ENCODE results near the gene ITGB6.
"Not testable (repeated sequence)": the region's sequence is repeated elsewhere in the genome, so short reads cannot be mapped to it uniquely, and the experiment has no call there.

The ITGB6 gene

GRCh38 chr2:160139991-160140390, 60.1 kb downstream of the ITGB6 start:
- DNase-seq (ENCODE audit: low read depth) = no peak

- no peak for DNase-seq (ENCODE audit: low read depth)
Measured at GRCh38 chr2:160139350-160139749, 60.7 kb downstream of the ITGB6 start.

- DNase-seq (ENCODE audit: low read depth) = no peak
Measured at GRCh38 chr2:160138406-160138805, 61.7 kb downstream of the ITGB6 start.

GRCh38 chr2:160137464-160137863, 62.6 kb downstream of the ITGB6 start:
- no peak for DNase-seq (ENCODE audit: low read depth)

GRCh38 chr2:160132761-160133160, 67.3 kb downstream of the ITGB6 start:
- no peak for DNase-seq (ENCODE audit: low read depth)

GRCh38 chr2:160126756-160127155, 73.3 kb downstream of the ITGB6 start:
- no peak for DNase-seq (ENCODE audit: low read depth)

GRCh38 chr2:160126315-160126714, 73.8 kb downstream of the ITGB6 start:
- DNase-seq (ENCODE audit: low read depth) = no peak

- no peak for DNase-seq (ENCODE audit: low read depth)
Measured at GRCh38 chr2:160125828-160126227, 74.2 kb downstream of the ITGB6 start.

- no peak for DNase-seq (ENCODE audit: low read depth)
Measured at GRCh38 chr2:160125366-160125765, 74.7 kb downstream of the ITGB6 start.

GRCh38 chr2:160124571-160124970, 75.5 kb downstream of the ITGB6 start:
- no peak for DNase-seq (ENCODE audit: low read depth)

GRCh38 chr2:160114721-160115120, 85.4 kb downstream of the ITGB6 start:
- not testable (repeated sequence) for DNase-seq (ENCODE audit: low read depth)

- no peak for DNase-seq (ENCODE audit: low read depth)
Measured at GRCh38 chr2:160114020-160114419, 86.1 kb downstream of the ITGB6 start.

GRCh38 chr2:160111951-160112798, 87.9 kb downstream of the ITGB6 start:
- no peak for DNase-seq (ENCODE audit: low read depth)

GRCh38 chr2:160110674-160111239, 89.3 kb downstream of the ITGB6 start:
- no peak for DNase-seq (ENCODE audit: low read depth)

- DNase-seq (ENCODE audit: low read depth) = peak; percentile 81
Measured at GRCh38 chr2:160109939-160110673, 90.0 kb downstream of the ITGB6 start.

GRCh38 chr2:160109243-160109642, 90.8 kb downstream of the ITGB6 start:
- no peak for DNase-seq (ENCODE audit: low read depth)

GRCh38 chr2:160108646-160109045, 91.4 kb downstream of the ITGB6 start:
- no peak for DNase-seq (ENCODE audit: low read depth)

GRCh38 chr2:160105366-160105765, 94.7 kb downstream of the ITGB6 start:
- no peak for DNase-seq (ENCODE audit: low read depth)

GRCh38 chr2:160104115-160104514, 96.0 kb downstream of the ITGB6 start:
- no peak for DNase-seq (ENCODE audit: low read depth)

GRCh38 chr2:160097326-160097725, 102.7 kb downstream of the ITGB6 start:
- DNase-seq (ENCODE audit: low read depth) = no peak

- DNase-seq (ENCODE audit: low read depth) = no peak
Measured at GRCh38 chr2:160096409-160096808, 103.7 kb downstream of the ITGB6 start.

- no peak for DNase-seq (ENCODE audit: low read depth)
Measured at GRCh38 chr2:160092445-160092844, 107.6 kb downstream of the ITGB6 start.

GRCh38 chr2:160091381-160091780, 108.7 kb downstream of the ITGB6 start:
- no peak for DNase-seq (ENCODE audit: low read depth)
